Esophagus squamous epithelium (tissue), 5 donors: ENCODE measurements around the gene MCOLN2. TPM values are rescaled to one million over a fixed set of nuclear protein-coding genes. Genes with fewer than 3 reads are reported as not detected.

Experiments
- DNase-seq: peaks from one replicate; lab custom pipeline; 2025; lab: John Stamatoyannopoulos, UW
- H3K27ac ChIP-seq, 4 donors: fragments of 200-600 bp; sonication (generic); one replicate each; pipeline ENCODE4 v1.5.1; 2016 to 2019; ENCODE audit warnings: mild to moderate bottlenecking in 1 of 4
- H3K27me3 ChIP-seq, 4 donors: fragments of 200-600 bp; sonication (generic); 1 replicate in 3 of 4; 2 replicates in 1 of 4; pipeline versions ENCODE4 v1.5.1 to v1.6.0; 2017 to 2021; ENCODE audit warnings: antibody characterized with exemption in 1 of 4
- H3K36me3 ChIP-seq, 3 donors: fragments of 200-600 bp; sonication (generic); one replicate each; pipeline ENCODE4 v1.5.1; 2016 to 2019
- H3K4me1 ChIP-seq, 3 donors: fragments of 200-600 bp; sonication (generic); one replicate each; pipeline ENCODE4 v1.5.1; 2017 to 2019
- H3K4me3 ChIP-seq, 4 donors: fragments of 200-600 bp; sonication (generic); 1 replicate in 3 of 4; 2 replicates in 1 of 4; pipeline ENCODE4 v1.5.1; 2016 to 2019; ENCODE audit warnings: mild to moderate bottlenecking in 2 of 4, moderate library complexity in 1 of 4
- H3K9me3 ChIP-seq, 3 donors: fragments of 200-600 bp; sonication (generic); one replicate each; pipeline ENCODE4 v1.5.1; 2016 to 2019
- CTCF ChIP-seq, 6 experiments: fragments of 450-650 bp in 4 of 6; fragments of 200-600 bp in 2 of 6; sonication (generic) in 2 of 6; IDR thresholded peaks; one replicate each; pipeline ENCODE4 v1.5.1; 2016 to 2019; ENCODE audit warnings: antibody characterized with exemption in 6 of 6, mild to moderate bottlenecking in 4 of 6, moderate library complexity in 4 of 6
- POLR2A ChIP-seq, 4 donors: fragments of 450-650 bp; IDR thresholded peaks; one replicate each; pipeline ENCODE4 v1.6.1; 2017; ENCODE audit warnings: antibody characterized with exemption in 4 of 4, mild to moderate bottlenecking in 4 of 4, moderate library complexity in 3 of 4
- WGBS, 2 donors: methylation state at CpG; one replicate each; pipeline ENCODE4 v1.1.5; 2018; 5-methylcytosine and 5-hydroxymethylcytosine counted together
- intact Hi-C: fragments of 100-400 bp; cut with DNase I; formaldehyde crosslinking; loops from one replicate; pipeline ENCODE4 v1.15.0; 2022
- total RNA-seq, 4 donors: library from RNA; depleted of rRNA; stranded (reverse); fragments of >200 nt; gene quantifications; one replicate each; pipeline ENCODE4 v1.1.0, GENCODE V29; 2016
- donor health status: DM: yes; HTN: yes; CAD: no.

The MCOLN2 gene
- total RNA-seq, 4 donors from 2014 or later, result 0.38 to 4.4 (median 2.4) TPM

- no peak for DNase-seq
- Histone ChIP-seq H3K4me3 (no peak overlapping the region), H3K27me3 (no peaks in the 10 kb centered on the region), H3K27ac (no peak overlapping the region), H3K9me3 (no peaks in the 10 kb centered on the region), H3K4me1 (no peaks in the 10 kb centered on the region), H3K36me3 (no peaks in the 10 kb centered on the region)
- 65 to 81% methylated on average over 5 of the region's 5 CpGs for WGBS, 2 donors
- intact Hi-C loops, result no loop called here
- TF ChIP-seq CTCF (IDR thresholded peaks at IDR 0.05), result no peak
- no peak for TF ChIP-seq POLR2A (IDR thresholded peaks at IDR 0.05)
Observed at GRCh38 chr1:84959294-84959693, 37.6 kb downstream of the MCOLN2 start.

- Histone ChIP-seq H3K4me1 (no peaks in the 10 kb centered on the region), H3K4me3 (no peak overlapping the region), H3K27ac (no peak overlapping the region), H3K36me3 (no peaks in the 10 kb centered on the region), H3K27me3 (no peaks in the 10 kb centered on the region), H3K9me3 (no peaks in the 10 kb centered on the region)
- intact Hi-C loops, result no loop called here
- TF ChIP-seq CTCF (IDR thresholded peaks at IDR 0.05), result no peak
- TF ChIP-seq POLR2A (IDR thresholded peaks at IDR 0.05), result no peak
- DNase-seq, result no peak
- WGBS, 2 donors, result 92 to 100% methylated on average over 1 of the region's 1 CpG
Observed at GRCh38 chr1:84957966-84958365, 38.9 kb downstream of the MCOLN2 start.

GRCh38 chr1:84956655-84957054, 40.3 kb downstream of the MCOLN2 start:
- Histone ChIP-seq H3K27me3 (no peaks in the 10 kb centered on the region), H3K4me1 (no peaks in the 10 kb centered on the region), H3K4me3 (no peak overlapping the region), H3K9me3 (no peaks in the 10 kb centered on the region), H3K27ac (no peak overlapping the region), H3K36me3 (no peaks in the 10 kb centered on the region)
- WGBS, 2 donors, result 57 to 68% methylated on average over 5 to 6 of the region's 6 CpGs
- TF ChIP-seq CTCF (IDR thresholded peaks at IDR 0.05) (no peak), POLR2A (IDR thresholded peaks at IDR 0.05) (no peak)
- no peak for DNase-seq
- intact Hi-C loops, result no loop called here

- Histone ChIP-seq H3K4me1 (no peaks in the 10 kb centered on the region), H3K4me3 (no peak overlapping the region), H3K27ac (no peak overlapping the region), H3K36me3 (no peaks in the 10 kb centered on the region), H3K27me3 (no peaks in the 10 kb centered on the region), H3K9me3 (no peaks in the 10 kb centered on the region)
- 87 to 89% methylated on average over 6 of the region's 6 CpGs for WGBS, 2 donors
- intact Hi-C loops, result no loop called here
- DNase-seq, result no peak
- TF ChIP-seq CTCF (IDR thresholded peaks at IDR 0.05), result no peak
- TF ChIP-seq POLR2A (IDR thresholded peaks at IDR 0.05), result no peak
Observed at GRCh38 chr1:84956097-84956496, 40.8 kb downstream of the MCOLN2 start.

GRCh38 chr1:84949664-84950063, 47.2 kb downstream of the MCOLN2 start:
- Histone ChIP-seq H3K27me3 (no peaks in the 10 kb centered on the region), H3K4me3 (no peak overlapping the region), H3K9me3 (no peaks in the 10 kb centered on the region), H3K36me3 (no peaks in the 10 kb centered on the region), H3K4me1 (peaks cover 18 to 36% (median 24%) of the 10 kb centered on the region in 3 donors), H3K27ac (no peak overlapping the region)
- intact Hi-C loops, result loop anchor here (5.0 kb wide), 1 partner anchor 308 kb away; the partner anchor contains the start of gene C1orf52
- no peak for TF ChIP-seq CTCF (IDR thresholded peaks at IDR 0.05)
- no peak for TF ChIP-seq POLR2A (IDR thresholded peaks at IDR 0.05)
- DNase-seq, result no peak
